K562 (cell line): ENCODE data around the gene PRSS53.

Experiments
- CTCF ChIP-seq, 3 experiments: IDR thresholded peaks in 2 of 3; conservative IDR thresholded peaks in 1 of 3; 2 replicates each; pipeline ENCODE4 v1.5.1; 2011 to 2012; ENCODE audit warnings: low read length in 3 of 3, mild to moderate bottlenecking in 3 of 3, control low read depth in 2 of 3, improper control_type of control experiment in 1 of 3, inconsistent platforms in 1 of 3, low read depth in 1 of 3, mixed read lengths in 1 of 3, moderate library complexity in 1 of 3; ENCODE audit not compliant: insufficient read depth in 2 of 3
- EHMT2 ChIP-seq: fragments of 450-650 bp; IDR thresholded peaks from 2 replicates; pipeline ENCODE4 v1.6.1; 2018; ENCODE audit warnings: antibody characterized with exemption
- EP300 ChIP-seq: IDR thresholded peaks from 2 replicates; pipeline ENCODE4 v1.6.1; 2012; ENCODE audit warnings: low read length, improper control_type of control experiment
- EZH2 ChIP-seq: IDR thresholded peaks from 2 replicates; pipeline ENCODE4 v1.6.1; 2012; ENCODE audit warnings: low read depth, mild to moderate bottlenecking, inconsistent platforms, low read length, borderline replicate concordance
- POLR2A ChIP-seq: fragments of 450-650 bp; conservative IDR thresholded peaks from 2 replicates; pipeline ENCODE4 v1.6.1; 2016
- POLR2AphosphoS5 ChIP-seq: IDR thresholded peaks from 2 replicates; pipeline ENCODE4 v1.6.1; 2011; ENCODE audit warnings: mild to moderate bottlenecking, low read depth, low read length, moderate library complexity; ENCODE audit not compliant: control insufficient read depth, insufficient read depth
- RERE ChIP-seq: sonication (generic); formaldehyde crosslinking; IDR thresholded peaks from 2 replicates; pipeline ENCODE4 v1.8.0; 2023; ENCODE audit warnings: missing genetic modification reagents, mild to moderate bottlenecking, borderline replicate concordance
- SMARCA5 ChIP-seq: fragments of 450-650 bp; IDR thresholded peaks from 2 replicates; pipeline ENCODE4 v1.6.1; 2016
- SMARCB1 ChIP-seq: IDR thresholded peaks from 2 replicates; pipeline ENCODE4 v1.6.1; 2011; ENCODE audit warnings: improper control_type of control experiment, low read depth; ENCODE audit not compliant: insufficient read length
- TAL1 ChIP-seq: fragments of 450-650 bp; IDR thresholded peaks from 2 replicates; pipeline ENCODE4 v1.6.1; 2016; ENCODE audit warnings: mild to moderate bottlenecking
- TBP ChIP-seq: optimal IDR thresholded peaks from 2 replicates; pipeline ENCODE3; 2011; ENCODE audit warnings: low read depth, low read length, improper control_type of control experiment
- ZNF586 ChIP-seq: fragments of 450-650 bp; formaldehyde crosslinking; conservative IDR thresholded peaks from 2 replicates; pipeline ENCODE4 v1.4.0; 2020; ENCODE audit warnings: mild to moderate bottlenecking, moderate library complexity
- TF ChIP-seq, protein P1 (sequence below): fragments of 450-650 bp; formaldehyde crosslinking; IDR thresholded peaks from 2 replicates; pipeline ENCODE4 v1.4.0; 2022; ENCODE audit warnings: missing genetic modification characterization

DNA sequence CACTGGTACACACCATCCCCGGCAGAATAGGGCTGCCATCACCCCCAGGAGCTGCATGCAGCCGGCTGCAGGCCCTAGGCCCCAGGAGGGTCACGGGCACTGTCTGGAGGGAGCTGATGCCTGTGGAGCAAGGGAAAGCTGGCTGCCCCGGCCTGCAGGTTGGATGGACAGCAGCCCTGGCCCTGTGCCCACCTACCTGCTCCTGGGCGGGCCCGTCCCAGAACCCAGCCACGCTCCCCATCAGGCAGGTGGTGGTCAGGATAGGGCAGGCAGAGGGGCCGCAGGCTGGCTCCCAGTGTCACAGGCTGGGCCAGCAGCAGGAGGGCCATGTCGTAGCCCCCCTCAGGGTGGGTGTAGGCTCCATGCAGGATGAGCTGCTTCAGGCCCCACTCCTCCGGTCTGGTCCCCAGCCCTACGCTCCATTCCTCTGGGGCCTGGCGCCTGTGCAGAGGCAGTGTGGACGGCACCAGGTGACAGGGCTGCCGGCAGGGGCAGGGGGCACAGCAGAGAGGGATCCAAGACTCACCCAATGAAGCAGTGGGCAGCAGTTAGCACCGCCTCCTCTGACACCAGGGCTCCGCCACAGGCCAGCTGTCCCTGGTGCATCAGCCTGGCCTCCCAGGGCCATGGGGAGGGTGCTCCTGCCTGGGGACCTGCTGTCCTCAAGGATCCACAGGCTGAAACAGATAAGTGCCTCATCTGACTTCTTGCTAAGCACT, 4.0 kb downstream of the PRSS53 start:
- TF ChIP-seq POLR2AphosphoS5 (no peak), TAL1 (no peak), SMARCB1 (no peak), EZH2 (no peak), SMARCA5 (no peak), RERE (CRISPR knock-in tag) (no peak), ZNF586 (CRISPR knock-in tag) (no peak), CTCF (IDR thresholded peaks at IDR 0.05 in 2 of 3, conservative IDR thresholded peaks at IDR 0.05 in 1 of 3; ENCODE audit: insufficient read depth in 2 of 3, low read depth in 1 of 3, low read length in 3 of 3) (no peak), POLR2A (no peak; the same call in 1 of the 2 replicates), EP300 (no peak), EHMT2 (no peak), TBP (no peak)
- TF ChIP-seq, protein P1, sequence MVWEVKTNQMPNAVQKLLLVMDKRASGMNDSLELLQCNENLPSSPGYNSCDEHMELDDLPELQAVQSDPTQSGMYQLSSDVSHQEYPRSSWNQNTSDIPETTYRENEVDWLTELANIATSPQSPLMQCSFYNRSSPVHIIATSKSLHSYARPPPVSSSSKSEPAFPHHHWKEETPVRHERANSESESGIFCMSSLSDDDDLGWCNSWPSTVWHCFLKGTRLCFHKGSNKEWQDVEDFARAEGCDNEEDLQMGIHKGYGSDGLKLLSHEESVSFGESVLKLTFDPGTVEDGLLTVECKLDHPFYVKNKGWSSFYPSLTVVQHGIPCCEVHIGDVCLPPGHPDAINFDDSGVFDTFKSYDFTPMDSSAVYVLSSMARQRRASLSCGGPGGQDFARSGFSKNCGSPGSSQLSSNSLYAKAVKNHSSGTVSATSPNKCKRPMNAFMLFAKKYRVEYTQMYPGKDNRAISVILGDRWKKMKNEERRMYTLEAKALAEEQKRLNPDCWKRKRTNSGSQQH (CRISPR knock-in tag) = no peak
